D721Med (cell line): ENCODE measurements around the gene RUNX2.

ENCODE experiments used
- DNase-seq: peaks from one replicate; pipeline ENCODE4 v3.0.0; 2011; ENCODE audit warnings: low spot score; ENCODE audit not compliant: insufficient read length
- FAIRE-seq: peaks from 2 replicates; lab custom pipeline; 2011; peaks lifted over from hg19 to GRCh38; lab: Jason Lieb, UNC
- CTCF ChIP-seq: IDR thresholded peaks from 2 replicates; pipeline ENCODE4 v1.5.1; 2012; ENCODE audit warnings: mild to moderate bottlenecking, control low read depth; ENCODE audit not compliant: insufficient read depth; ENCODE audit errors: missing control alignments

RUNX2 gene

GRCh38 chr6:45624228-45624627 is 296.1 kb downstream of the RUNX2 start:
- TF ChIP-seq CTCF: no peak
- FAIRE-seq (no peak), DNase-seq (no peak)

GRCh38 chr6:45625191-45625664 is 297.1 kb downstream of the RUNX2 start:
- TF ChIP-seq CTCF: no peak
- no peak for FAIRE-seq
- DNase-seq: no peak

GRCh38 chr6:45626087-45626891 is 298.2 kb downstream of the RUNX2 start:
- TF ChIP-seq CTCF: no peak
- DNase-seq (no peak), FAIRE-seq (no peak)

GRCh38 chr6:45630314-45630713 is 302.2 kb downstream of the RUNX2 start:
- DNase-seq (no peak), FAIRE-seq (no peak)
- TF ChIP-seq CTCF: no peak

- TF ChIP-seq CTCF: no peak
- no peak for FAIRE-seq
- no peak for DNase-seq
Measured at GRCh38 chr6:45630801-45631200, 302.7 kb downstream of the RUNX2 start.

GRCh38 chr6:45631396-45631795 is 303.3 kb downstream of the RUNX2 start:
- DNase-seq: no peak
- no peak for TF ChIP-seq CTCF
- FAIRE-seq: no peak

- DNase-seq: no peak
- TF ChIP-seq CTCF: no peak
- FAIRE-seq: no peak
Measured at GRCh38 chr6:45633272-45633908, 305.3 kb downstream of the RUNX2 start.
